ENCODE measurements around the gene DNAAF2. TPM values are rescaled to one million over a fixed set of nuclear protein-coding genes. Genes with fewer than 3 reads are reported as not detected.
"Not testable (repeated sequence)": the region's sequence is repeated elsewhere in the genome, so short reads cannot be mapped to it uniquely, and the experiment has no call there.

The DNAAF2 gene, protein sequence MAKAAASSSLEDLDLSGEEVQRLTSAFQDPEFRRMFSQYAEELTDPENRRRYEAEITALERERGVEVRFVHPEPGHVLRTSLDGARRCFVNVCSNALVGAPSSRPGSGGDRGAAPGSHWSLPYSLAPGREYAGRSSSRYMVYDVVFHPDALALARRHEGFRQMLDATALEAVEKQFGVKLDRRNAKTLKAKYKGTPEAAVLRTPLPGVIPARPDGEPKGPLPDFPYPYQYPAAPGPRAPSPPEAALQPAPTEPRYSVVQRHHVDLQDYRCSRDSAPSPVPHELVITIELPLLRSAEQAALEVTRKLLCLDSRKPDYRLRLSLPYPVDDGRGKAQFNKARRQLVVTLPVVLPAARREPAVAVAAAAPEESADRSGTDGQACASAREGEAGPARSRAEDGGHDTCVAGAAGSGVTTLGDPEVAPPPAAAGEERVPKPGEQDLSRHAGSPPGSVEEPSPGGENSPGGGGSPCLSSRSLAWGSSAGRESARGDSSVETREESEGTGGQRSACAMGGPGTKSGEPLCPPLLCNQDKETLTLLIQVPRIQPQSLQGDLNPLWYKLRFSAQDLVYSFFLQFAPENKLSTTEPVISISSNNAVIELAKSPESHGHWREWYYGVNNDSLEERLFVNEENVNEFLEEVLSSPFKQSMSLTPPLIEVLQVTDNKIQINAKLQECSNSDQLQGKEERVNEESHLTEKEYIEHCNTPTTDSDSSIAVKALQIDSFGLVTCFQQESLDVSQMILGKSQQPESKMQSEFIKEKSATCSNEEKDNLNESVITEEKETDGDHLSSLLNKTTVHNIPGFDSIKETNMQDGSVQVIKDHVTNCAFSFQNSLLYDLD
- 12.3 and 12.5 TPM in 2 replicates for total RNA-seq

DNA sequence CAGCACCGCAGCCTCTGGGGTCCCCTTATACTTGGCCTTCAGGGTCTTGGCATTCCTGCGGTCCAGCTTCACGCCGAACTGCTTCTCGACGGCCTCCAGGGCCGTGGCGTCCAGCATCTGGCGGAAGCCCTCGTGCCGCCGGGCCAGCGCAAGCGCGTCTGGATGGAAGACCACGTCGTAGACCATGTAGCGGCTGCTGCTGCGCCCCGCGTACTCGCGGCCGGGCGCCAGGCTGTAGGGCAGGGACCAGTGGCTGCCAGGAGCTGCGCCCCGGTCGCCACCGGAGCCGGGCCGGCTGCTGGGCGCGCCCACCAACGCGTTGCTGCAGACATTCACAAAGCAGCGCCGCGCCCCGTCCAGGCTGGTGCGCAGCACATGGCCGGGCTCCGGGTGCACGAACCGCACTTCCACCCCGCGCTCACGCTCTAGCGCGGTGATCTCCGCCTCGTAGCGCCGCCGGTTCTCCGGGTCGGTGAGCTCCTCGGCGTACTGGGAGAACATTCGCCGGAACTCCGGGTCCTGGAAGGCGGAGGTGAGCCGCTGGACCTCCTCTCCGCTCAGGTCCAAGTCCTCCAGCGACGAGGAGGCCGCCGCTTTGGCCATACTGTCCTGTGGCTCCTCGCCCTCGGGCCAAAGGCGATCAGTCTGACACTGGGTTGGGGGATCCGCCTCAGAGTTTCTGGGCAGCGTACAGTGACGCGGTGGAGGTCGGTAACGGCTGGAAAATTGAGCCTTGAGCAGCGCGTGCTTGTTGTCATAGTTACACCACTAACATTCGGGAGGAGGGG, at the start of gene DNAAF2:
TSS of gene DNAAF2 (minus strand) at position 698 of the 788 bp plus-strand sequence. CDS start at position 603, 95 bp downstream.
- Mint-ChIP-seq H3K27ac (peak within 1 kb of the TSS; percentile 99), H3K4me3 (peak within 1 kb of the TSS; percentile 99), H3K9me3 (no peaks in the 10 kb centered on the region), H3K27me3 (no peaks in the 10 kb centered on the region), H3K4me1 (peaks cover 30% of the 10 kb centered on the region), H3K36me3 (ENCODE audit: low read depth) (peaks cover 42% of the 10 kb centered on the region)
- DNase-seq, result peak; percentile 89
- intact Hi-C loops (cut with micrococcal nuclease), result loop anchor here (1.0 to 10.0 kb wide), 9 partner anchors 14 to 1190 kb away; partner anchors contain the start of genes DMAC2L, KLHDC1, KLHDC2 and L2HGDH

DNA sequence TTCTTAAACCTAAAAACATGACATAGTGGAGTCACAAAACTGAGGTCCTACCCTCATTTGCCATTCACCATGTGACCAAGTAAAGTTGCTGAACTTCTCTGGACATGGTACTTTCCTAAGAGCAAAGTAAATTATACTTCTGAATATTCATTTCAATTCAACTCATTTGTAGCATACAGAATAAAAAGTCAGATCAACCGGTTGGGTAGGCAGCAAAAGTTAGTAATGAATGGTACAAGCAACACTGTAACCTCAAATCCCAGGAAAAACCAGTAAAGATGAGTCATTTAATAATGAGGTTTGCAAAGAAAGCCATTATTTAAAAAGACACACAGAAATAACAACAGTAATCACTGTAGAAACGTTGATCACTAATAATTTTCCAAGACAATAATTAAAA, 44.2 kb upstream of the DNAAF2 start:
- intact Hi-C loops (cut with micrococcal nuclease), result loop anchor here (1.0 kb wide), 1 partner anchor 9 kb away; the partner anchor contains the start of gene POLE2
- Mint-ChIP-seq H3K9me3 (peaks cover 3% of the 10 kb centered on the region), H3K4me1 (peaks cover 19% of the 10 kb centered on the region), H3K27me3 (no peaks in the 10 kb centered on the region), H3K27ac (peak overlapping the region; percentile 72), H3K36me3 (ENCODE audit: low read depth) (peaks cover 63% of the 10 kb centered on the region), H3K4me3 (no peak overlapping the region)
- DNase-seq, result no peak

GRCh38 chr14:49677643-49678042, 42.6 kb upstream of the DNAAF2 start:
- H3K4me3 Mint-ChIP-seq, result no peak overlapping the region

GRCh38 chr14:49673586-49673985, 38.5 kb upstream of the DNAAF2 start:
- Mint-ChIP-seq H3K27me3 (no peaks in the 10 kb centered on the region), H3K4me1 (peaks cover 3% of the 10 kb centered on the region), H3K9me3 (no peaks in the 10 kb centered on the region), H3K4me3 (no peak overlapping the region), H3K36me3 (ENCODE audit: low read depth) (peaks cover 57% of the 10 kb centered on the region), H3K27ac (no peak overlapping the region)
- no peak for DNase-seq
- intact Hi-C loops (cut with micrococcal nuclease), result no loop called here

More at GRCh38 chr14:49677643-49678042, 42.6 kb upstream of the DNAAF2 start:
- Mint-ChIP-seq H3K4me1 (peaks cover 18% of the 10 kb centered on the region), H3K36me3 (ENCODE audit: low read depth) (peaks cover 70% of the 10 kb centered on the region), H3K27me3 (no peaks in the 10 kb centered on the region), H3K9me3 (peaks cover 1% of the 10 kb centered on the region), H3K27ac (no peak overlapping the region)
- intact Hi-C loops (cut with micrococcal nuclease), result no loop called here
- no peak for DNase-seq

GRCh38 chr14:49670475-49670874, 35.4 kb upstream of the DNAAF2 start:
- no peaks in the 10 kb centered on the region for H3K9me3 Mint-ChIP-seq
- H3K4me1 Mint-ChIP-seq, result peaks cover 3% of the 10 kb centered on the region
- H3K27me3 Mint-ChIP-seq, result no peaks in the 10 kb centered on the region
- no peak overlapping the region for H3K4me3 Mint-ChIP-seq
- H3K27ac Mint-ChIP-seq, result no peak overlapping the region
- DNase-seq, result no peak
- intact Hi-C loops (cut with micrococcal nuclease), result no loop called here
- peaks cover 48% of the 10 kb centered on the region for H3K36me3 Mint-ChIP-seq (ENCODE audit: low read depth)

GRCh38 chr14:49659526-49660455, 24.7 kb upstream of the DNAAF2 start:
- no peaks in the 10 kb centered on the region for H3K9me3 Mint-ChIP-seq
- no peak overlapping the region for H3K4me3 Mint-ChIP-seq
- H3K27me3 Mint-ChIP-seq, result no peaks in the 10 kb centered on the region
- H3K4me1 Mint-ChIP-seq, result no peaks in the 10 kb centered on the region
- H3K36me3 Mint-ChIP-seq (ENCODE audit: low read depth), result peaks cover 11% of the 10 kb centered on the region
- H3K27ac Mint-ChIP-seq, result no peak overlapping the region
- DNase-seq, result no peak
- intact Hi-C loops (cut with micrococcal nuclease), result no loop called here

GRCh38 chr14:49657500-49657899, 22.5 kb upstream of the DNAAF2 start:
- H3K27me3 Mint-ChIP-seq; H3K9me3 Mint-ChIP-seq; H3K4me3 Mint-ChIP-seq; DNase-seq; H3K27ac Mint-ChIP-seq; intact Hi-C loops (cut with micrococcal nuclease); H3K4me1 Mint-ChIP-seq: not testable (repeated sequence)
- H3K36me3 Mint-ChIP-seq (ENCODE audit: low read depth), result peaks cover 14% of the 10 kb centered on the region

DNA sequence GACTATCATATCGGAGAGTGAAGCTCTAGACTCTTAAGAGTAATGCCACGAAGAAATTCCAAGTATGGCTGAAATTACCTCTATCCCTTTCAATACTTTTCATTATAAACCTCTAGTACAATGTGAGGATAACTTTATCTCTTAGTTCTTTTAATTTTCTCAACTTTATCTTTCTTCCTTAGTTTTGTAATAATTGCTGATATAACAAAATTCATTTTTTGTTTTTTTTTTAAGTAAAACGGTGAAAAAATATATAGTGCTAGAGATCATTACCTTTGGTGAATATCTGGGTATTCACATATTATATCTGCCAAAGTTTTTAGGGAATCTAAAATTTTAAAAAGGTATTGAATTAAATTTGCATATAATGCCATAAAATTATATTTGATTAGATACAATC, 19.5 kb upstream of the DNAAF2 start:
- H3K4me3 Mint-ChIP-seq, result no peak overlapping the region
- H3K27ac Mint-ChIP-seq, result no peak overlapping the region
- peaks cover 4% of the 10 kb centered on the region for H3K4me1 Mint-ChIP-seq
- H3K27me3 Mint-ChIP-seq, result no peaks in the 10 kb centered on the region
- H3K9me3 Mint-ChIP-seq, result no peaks in the 10 kb centered on the region
- peaks cover 13% of the 10 kb centered on the region for H3K36me3 Mint-ChIP-seq (ENCODE audit: low read depth)
- DNase-seq, result no peak
- intact Hi-C loops (cut with micrococcal nuclease), result no loop called here

DNA sequence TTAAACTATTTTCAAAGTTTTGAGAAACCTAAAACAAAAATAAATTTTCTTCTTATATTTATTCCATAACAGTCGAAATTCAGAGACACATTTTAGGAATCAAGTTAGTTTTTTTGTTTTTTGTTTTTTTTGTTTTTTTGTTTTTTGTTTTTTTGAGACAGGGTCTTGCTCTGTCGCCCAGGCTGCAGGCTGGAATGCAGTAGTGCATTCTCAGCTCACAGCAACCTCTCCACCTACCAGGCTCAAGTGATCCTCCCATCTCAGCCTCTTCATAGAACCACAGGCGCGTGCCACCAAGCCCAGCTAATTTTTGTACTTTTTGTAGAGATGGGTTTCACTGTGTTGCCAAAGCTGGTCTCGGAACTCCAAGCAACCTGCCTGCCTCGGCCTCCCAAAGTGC, 18.5 kb upstream of the DNAAF2 start:
- Mint-ChIP-seq H3K36me3 (ENCODE audit: low read depth) (peaks cover 13% of the 10 kb centered on the region), H3K27me3 (no peaks in the 10 kb centered on the region), H3K4me1 (peaks cover 4% of the 10 kb centered on the region), H3K27ac (no peak overlapping the region), H3K4me3 (no peak overlapping the region), H3K9me3 (no peaks in the 10 kb centered on the region)
- no peak for DNase-seq
- intact Hi-C loops (cut with micrococcal nuclease), result no loop called here

DNA sequence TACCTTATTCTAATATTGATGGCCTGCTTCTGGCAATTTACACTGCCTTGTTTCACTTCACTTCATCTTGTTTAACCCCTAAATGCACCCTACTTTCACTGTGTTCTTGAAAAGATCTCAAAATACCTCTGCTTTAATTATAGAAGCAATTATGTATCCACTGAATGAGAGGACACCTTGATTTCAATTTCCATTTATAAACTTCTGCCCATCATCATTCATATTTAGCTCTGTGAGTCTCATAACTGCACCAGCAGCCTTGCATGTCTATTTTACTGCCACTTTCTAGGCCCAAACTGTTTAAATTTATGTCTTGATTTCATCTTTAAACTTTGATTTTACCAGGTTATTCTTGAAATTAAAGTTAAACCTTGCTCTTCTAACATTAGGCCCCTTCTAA, 7.1 kb upstream of the DNAAF2 start:
- H3K27me3 Mint-ChIP-seq, result no peaks in the 10 kb centered on the region
- DNase-seq, result no peak
- H3K4me3 Mint-ChIP-seq, result no peak overlapping the region
- intact Hi-C loops (cut with micrococcal nuclease), result no loop called here
- peak overlapping the region; percentile 71 for H3K27ac Mint-ChIP-seq
- no peaks in the 10 kb centered on the region for H3K9me3 Mint-ChIP-seq
- peaks cover 48% of the 10 kb centered on the region for H3K36me3 Mint-ChIP-seq (ENCODE audit: low read depth)
- H3K4me1 Mint-ChIP-seq, result peaks cover 26% of the 10 kb centered on the region

DNA sequence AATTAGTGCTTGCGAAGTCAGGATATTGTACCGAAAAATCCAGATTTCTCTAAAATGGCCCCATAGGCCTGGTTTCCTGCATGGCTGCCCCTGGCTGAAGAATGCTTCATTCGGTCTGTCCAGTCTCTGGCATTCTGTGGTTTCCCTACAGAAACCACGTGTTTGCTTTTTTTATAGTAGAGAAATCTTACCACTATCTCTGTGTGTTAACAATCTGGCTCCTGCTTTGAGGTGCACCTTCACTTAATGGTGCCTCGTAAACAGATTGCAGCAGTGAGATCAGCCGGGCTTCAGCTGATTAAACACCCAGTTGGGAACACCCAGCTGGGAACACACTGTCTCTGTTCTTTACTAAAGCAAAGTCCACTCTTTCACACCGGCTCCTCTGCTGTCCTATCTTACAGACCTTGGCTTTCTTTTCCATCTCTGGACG, 6.7 kb upstream of the DNAAF2 start:
- H3K9me3 Mint-ChIP-seq, result no peaks in the 10 kb centered on the region
- peak overlapping the region; percentile 71 for H3K27ac Mint-ChIP-seq
- DNase-seq, result peak; percentile 52
- intact Hi-C loops (cut with micrococcal nuclease), result no loop called here
- H3K4me3 Mint-ChIP-seq, result no peak overlapping the region
- peaks cover 46% of the 10 kb centered on the region for H3K36me3 Mint-ChIP-seq (ENCODE audit: low read depth)
- peaks cover 28% of the 10 kb centered on the region for H3K4me1 Mint-ChIP-seq
- no peaks in the 10 kb centered on the region for H3K27me3 Mint-ChIP-seq

GRCh38 chr14:49640540-49641417, 5.7 kb upstream of the DNAAF2 start:
- peak; percentile 49 for DNase-seq
- Mint-ChIP-seq H3K27me3 (no peaks in the 10 kb centered on the region), H3K9me3 (no peaks in the 10 kb centered on the region), H3K27ac (no peak overlapping the region), H3K4me3 (no peak overlapping the region), H3K36me3 (ENCODE audit: low read depth) (peaks cover 53% of the 10 kb centered on the region), H3K4me1 (peaks cover 33% of the 10 kb centered on the region)
- intact Hi-C loops (cut with micrococcal nuclease), result no loop called here
